Body of pancreas (tissue), 4 donors: ENCODE results near the gene JAKMIP2.

Experiments
- CTCF ChIP-seq, 7 experiments: fragments of 450-650 bp in 4 of 7; fragments of 200-600 bp in 3 of 7; sonication (generic) in 3 of 7; IDR thresholded peaks; one replicate each; pipeline ENCODE4 v1.5.1; 2016 to 2019; ENCODE audit warnings: antibody characterized with exemption in 7 of 7
- POLR2A ChIP-seq, 3 donors: fragments of 450-650 bp; IDR thresholded peaks; one replicate each; pipeline ENCODE4 v1.6.1; 2016; ENCODE audit warnings: antibody characterized with exemption in 3 of 3, mild to moderate bottlenecking in 2 of 3

- no peak for TF ChIP-seq CTCF (IDR thresholded peaks at IDR 0.05)
- TF ChIP-seq POLR2A (IDR thresholded peaks at IDR 0.05): no peak
Observed at GRCh38 chr5:147639321-147639720, 143.2 kb downstream of the JAKMIP2 start.
